ENCODE measurements around the gene HOXB8.

The HOXB8 gene

GRCh38 chr17:48624544-48625494 lies 9.7 kb upstream of the HOXB8 start:
- DNase-seq, result no peak

DNA sequence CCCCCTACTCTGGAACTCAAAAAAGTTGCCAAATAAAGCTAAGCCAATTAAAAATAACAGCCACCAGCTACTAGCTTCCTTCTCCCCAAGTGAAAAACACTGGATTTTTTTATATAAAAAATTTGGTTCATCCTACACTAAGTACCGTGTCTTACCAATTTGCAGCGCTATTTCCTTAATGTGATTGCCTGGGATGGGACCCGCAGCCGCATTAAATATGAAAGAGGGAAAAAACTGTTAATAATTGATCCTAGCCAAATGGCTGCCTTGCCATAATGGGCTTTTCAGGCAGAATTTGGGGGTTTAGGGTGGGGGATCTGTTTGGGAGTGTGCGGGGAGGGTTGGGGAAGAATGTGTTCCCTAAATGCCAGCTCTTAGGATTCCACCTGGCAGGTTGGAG lies 9.0 kb upstream of the HOXB8 start:
- DNase-seq, result no peak

- DNase-seq, result no peak
These were observed 8.5 kb upstream of the HOXB8 start for GRCh38 chr17:48623583-48623982.

GRCh38 chr17:48622857-48623256 lies 7.8 kb upstream of the HOXB8 start:
- DNase-seq, result no peak

GRCh38 chr17:48621410-48622392 lies 6.6 kb upstream of the HOXB8 start:
- DNase-seq, result no peak

DNA sequence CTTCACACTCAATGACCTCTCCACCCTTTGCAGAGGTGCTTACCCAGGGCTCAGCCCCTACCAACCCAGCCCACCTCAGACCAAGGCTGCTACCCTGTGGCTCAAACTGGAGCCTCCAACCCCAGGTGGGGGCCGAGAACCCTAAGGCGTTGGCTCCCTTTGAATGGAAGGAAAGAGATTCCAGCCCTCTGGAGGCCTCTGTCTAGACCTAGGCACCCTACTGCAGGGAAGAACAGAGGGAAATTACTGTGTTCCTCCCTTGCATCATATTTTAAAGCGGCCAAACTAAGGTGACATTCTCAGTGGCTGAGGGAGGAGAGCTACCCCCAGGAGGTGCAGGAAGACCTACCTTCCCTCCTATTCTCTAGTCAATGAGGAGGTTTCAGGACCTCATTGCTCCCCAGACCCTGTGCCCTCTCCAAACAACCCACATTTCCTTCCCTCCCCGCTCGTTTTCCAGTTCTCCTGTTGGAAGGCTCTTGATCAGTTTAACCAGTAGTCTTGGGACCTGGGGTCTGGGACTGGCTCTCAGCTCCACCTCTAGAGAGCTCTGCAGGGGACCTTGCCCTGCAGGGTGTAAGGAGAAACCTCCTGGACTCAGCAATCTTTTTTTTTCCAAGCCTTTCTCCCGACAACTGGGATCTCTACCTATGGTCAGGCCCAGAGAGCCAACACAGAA lies 5.5 kb upstream of the HOXB8 start:
- DNase-seq, result no peak

GRCh38 chr17:48619826-48620449 lies 4.8 kb upstream of the HOXB8 start:
- DNase-seq, result no peak

GRCh38 chr17:48618256-48618896 lies 3.3 kb upstream of the HOXB8 start:
- peak in 1 of 2 experiments; percentile 75 for DNase-seq

GRCh38 chr17:48617471-48618255 lies 2.6 kb upstream of the HOXB8 start:
- DNase-seq, result no peak

GRCh38 chr17:48616717-48617470 lies 1.8 kb upstream of the HOXB8 start:
- no peak for DNase-seq

- DNase-seq, result no peak
These were observed 1.0 kb upstream of the HOXB8 start for GRCh38 chr17:48615963-48616716.

- DNase-seq, result no peak
These were observed 1.0 kb downstream of the HOXB8 start for GRCh38 chr17:48613862-48614694.

DNA sequence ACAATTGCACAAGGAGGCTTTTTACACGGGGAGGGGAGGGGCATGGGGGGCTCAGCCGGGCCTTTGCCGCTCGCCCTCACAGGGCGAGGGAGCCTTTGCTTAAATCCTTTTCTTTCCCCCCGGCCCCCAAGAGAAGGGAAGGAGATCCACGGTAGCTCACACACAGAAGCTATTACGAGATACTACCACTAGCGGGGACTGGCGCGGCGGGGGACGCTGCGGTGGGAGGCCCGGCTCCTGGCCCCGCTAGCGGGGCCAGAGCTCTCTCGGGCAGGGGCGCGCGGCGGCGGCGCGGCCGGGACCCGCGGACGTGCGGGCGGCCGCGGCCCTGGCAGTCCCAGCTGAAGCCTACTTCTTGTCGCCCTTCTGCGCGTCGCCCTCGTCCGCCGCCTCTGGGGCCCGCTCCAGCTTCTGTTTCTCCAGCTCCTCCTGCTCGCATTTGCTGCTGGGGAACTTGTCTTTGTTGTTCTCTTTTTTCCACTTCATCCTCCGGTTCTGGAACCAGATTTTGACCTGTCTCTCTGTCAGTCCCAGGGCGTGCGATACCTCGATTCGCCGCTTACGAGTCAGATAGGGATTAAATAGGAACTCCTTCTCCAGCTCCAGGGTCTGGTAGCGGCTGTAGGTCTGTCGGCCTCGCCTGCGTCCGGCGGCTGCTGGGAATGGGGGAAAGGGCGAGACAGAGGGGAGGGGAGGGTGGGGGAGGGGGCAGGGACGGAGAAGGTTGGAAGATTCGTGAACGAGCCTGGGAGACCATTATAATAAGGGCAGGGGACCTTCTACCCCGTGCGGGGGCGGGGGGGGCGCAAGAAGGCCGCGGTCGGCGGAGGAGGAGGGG lies 2.0 kb downstream of the HOXB8 start:
- DNase-seq, result peak; percentile 34 to 56

- DNase-seq, result no peak
These were observed 2.6 kb downstream of the HOXB8 start for GRCh38 chr17:48612456-48612853.

- no peak for DNase-seq
These were observed 3.2 kb downstream of the HOXB8 start for GRCh38 chr17:48611681-48612455.

DNA sequence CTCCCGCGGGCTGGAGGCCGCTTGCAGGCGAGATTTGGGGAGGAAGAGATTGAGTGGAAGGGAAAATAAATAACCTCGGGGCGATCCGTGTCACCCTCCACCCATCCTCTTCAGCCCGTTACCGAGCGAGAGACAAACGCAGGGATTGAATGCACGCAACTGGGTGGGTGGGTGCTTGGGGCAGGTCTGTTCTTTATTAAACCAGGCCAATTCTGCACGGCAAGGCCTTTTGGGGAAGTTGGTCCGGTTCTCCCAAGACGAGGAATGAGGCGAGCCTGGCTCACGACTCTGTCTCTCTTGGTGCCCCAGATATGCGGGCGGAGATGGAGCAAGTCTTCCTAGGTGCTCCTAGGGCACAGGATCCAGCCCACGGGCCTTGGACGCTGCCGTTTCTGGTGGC lies 3.9 kb downstream of the HOXB8 start:
- DNase-seq, result no peak
